K562 (cell line): ENCODE data around the gene NTNG1.

Source experiments
- TCF7L2 ChIP-seq: fragments of 150-350 bp; IDR thresholded peaks from 2 replicates; pipeline ENCODE4 v1.6.1; 2016; ENCODE audit warnings: low read depth, mild to moderate bottlenecking, low read length, moderate library complexity
- USF2 ChIP-seq: sonication (generic); formaldehyde crosslinking; IDR thresholded peaks from 2 replicates; pipeline ENCODE4 v1.5.0; 2020; ENCODE audit warnings: missing genetic modification reagents
- ZNF512 ChIP-seq: IDR thresholded peaks from 2 replicates; pipeline ENCODE4 v1.6.1; 2016; ENCODE audit warnings: missing genetic modification characterization, missing compliant biosample characterization
- TF ChIP-seq, protein P1 (sequence below), 3 experiments: IDR thresholded peaks in 2 of 3; conservative IDR thresholded peaks in 1 of 3; 2 replicates each; pipeline ENCODE4 v1.5.1; 2011 to 2012; ENCODE audit warnings: low read length in 3 of 3, mild to moderate bottlenecking in 3 of 3, control low read depth in 2 of 3, improper control_type of control experiment in 1 of 3, inconsistent platforms in 1 of 3, low read depth in 1 of 3, mixed read lengths in 1 of 3, moderate library complexity in 1 of 3; ENCODE audit not compliant: insufficient read depth in 2 of 3

- TF ChIP-seq, protein P1, sequence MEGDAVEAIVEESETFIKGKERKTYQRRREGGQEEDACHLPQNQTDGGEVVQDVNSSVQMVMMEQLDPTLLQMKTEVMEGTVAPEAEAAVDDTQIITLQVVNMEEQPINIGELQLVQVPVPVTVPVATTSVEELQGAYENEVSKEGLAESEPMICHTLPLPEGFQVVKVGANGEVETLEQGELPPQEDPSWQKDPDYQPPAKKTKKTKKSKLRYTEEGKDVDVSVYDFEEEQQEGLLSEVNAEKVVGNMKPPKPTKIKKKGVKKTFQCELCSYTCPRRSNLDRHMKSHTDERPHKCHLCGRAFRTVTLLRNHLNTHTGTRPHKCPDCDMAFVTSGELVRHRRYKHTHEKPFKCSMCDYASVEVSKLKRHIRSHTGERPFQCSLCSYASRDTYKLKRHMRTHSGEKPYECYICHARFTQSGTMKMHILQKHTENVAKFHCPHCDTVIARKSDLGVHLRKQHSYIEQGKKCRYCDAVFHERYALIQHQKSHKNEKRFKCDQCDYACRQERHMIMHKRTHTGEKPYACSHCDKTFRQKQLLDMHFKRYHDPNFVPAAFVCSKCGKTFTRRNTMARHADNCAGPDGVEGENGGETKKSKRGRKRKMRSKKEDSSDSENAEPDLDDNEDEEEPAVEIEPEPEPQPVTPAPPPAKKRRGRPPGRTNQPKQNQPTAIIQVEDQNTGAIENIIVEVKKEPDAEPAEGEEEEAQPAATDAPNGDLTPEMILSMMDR (IDR thresholded peaks at IDR 0.05 in 2 of 3, conservative IDR thresholded peaks at IDR 0.05 in 1 of 3; ENCODE audit: insufficient read depth in 2 of 3, low read depth in 1 of 3, low read length in 3 of 3) = no peak
- TF ChIP-seq USF2 (CRISPR knock-in tag) (no peak), TCF7L2 (no peak), ZNF512 (tag) (no peak)
Measured at GRCh38 chr1:107152395-107152794, 11.6 kb downstream of the NTNG1 start.
